B cell (primary cell): ENCODE measurements around the gene PYGL. TPM values are rescaled to one million over a fixed set of nuclear protein-coding genes. Genes with fewer than 3 reads are reported as not detected.

ENCODE experiments used
- ATAC-seq: fragments of 200-7000 bp; cut with Tn5 transposase; one replicate; pipeline ENCODE4 v1.10.0; 2021; ENCODE audit warnings: low read depth, mild to moderate bottlenecking, moderate number of reproducible peaks, moderate library complexity
- CTCF ChIA-PET: fragments of 350-600 bp; sonication (Branson Sonifier 250); formaldehyde crosslinking; loops from one replicate; lab custom pipeline; 2021; ENCODE audit warnings: antibody characterized with exemption, inconsistent platforms; lab: Charles Lee
- POLR2A ChIA-PET: fragments of 350-600 bp; sonication (Branson Sonifier 250); formaldehyde crosslinking; loops from one replicate; lab custom pipeline; 2021; ENCODE audit warnings: antibody characterized with exemption; lab: Charles Lee
- DNase-seq: peaks from one replicate; pipeline ENCODE4 v3.0.0; 2013
- H2AFZ ChIP-seq: 2 replicates; pipeline ENCODE4 v1.6.1; 2012; ENCODE audit warnings: mild to moderate bottlenecking, low read depth, low read length; ENCODE audit not compliant: insufficient read depth, poor library complexity, severe bottlenecking
- H3K27ac ChIP-seq, 2 donors: 1 replicate in 1 of 2; 2 replicates in 1 of 2; pipeline ENCODE4 v1.5.1; 2012 to 2013; ENCODE audit warnings: low read length in 2 of 2, mild to moderate bottlenecking in 2 of 2, moderate library complexity in 1 of 2
- H3K27me3 ChIP-seq, 4 experiments: fragments of 200-600 bp in 1 of 4; sonication (generic) in 1 of 4; replicated peaks in 1 of 4; 1 replicate in 2 of 4; 2 replicates in 2 of 4; pipeline versions ENCODE4 v1.6.1 to v1.7.0; 2013 to 2016; ENCODE audit warnings: low read length in 3 of 4, mild to moderate bottlenecking in 2 of 4, mixed read lengths in 1 of 4, moderate library complexity in 1 of 4; ENCODE audit not compliant: insufficient read depth in 4 of 4, control insufficient read depth in 3 of 4; ENCODE audit errors: control extremely low read depth in 1 of 4
- H3K36me3 ChIP-seq, 2 experiments: replicated peaks in 1 of 2; 1 replicate in 1 of 2; 2 replicates in 1 of 2; pipeline versions ENCODE4 v1.6.1 to v1.7.1; 2013; ENCODE audit warnings: low read length in 1 of 2; ENCODE audit not compliant: insufficient read depth in 2 of 2, control insufficient read depth in 1 of 2; ENCODE audit errors: control extremely low read depth in 1 of 2, extremely low read depth in 1 of 2
- H3K4me1 ChIP-seq, 2 donors: fragments of 200-600 bp in 1 of 2; sonication (generic) in 1 of 2; 1 replicate in 1 of 2; 2 replicates in 1 of 2; pipeline versions ENCODE4 v1.5.1 to v1.6.1; 2013 to 2017; ENCODE audit warnings: low read length in 2 of 2; ENCODE audit not compliant: control insufficient read depth in 2 of 2, insufficient read depth in 2 of 2
- H3K4me2 ChIP-seq: replicated peaks from 2 replicates; pipeline ENCODE3; 2012; ENCODE audit warnings: mild to moderate bottlenecking, low read depth, low read length; ENCODE audit not compliant: poor library complexity, severe bottlenecking
- H3K4me3 ChIP-seq, 5 experiments: fragments of 200-600 bp in 1 of 5; sonication (generic) in 1 of 5; 1 replicate in 3 of 5; 2 replicates in 2 of 5; pipeline versions ENCODE4 v1.5.1 to v1.7.0; 2011 to 2016; ENCODE audit warnings: low read length in 4 of 5, mild to moderate bottlenecking in 4 of 5, low read depth in 2 of 5, control low read depth in 1 of 5, moderate library complexity in 1 of 5; ENCODE audit not compliant: insufficient read depth in 1 of 5; ENCODE audit errors: control extremely low read depth in 1 of 5, extremely low read depth in 1 of 5
- H3K79me2 ChIP-seq: fragments of 200-600 bp; sonication (generic); one replicate; pipeline ENCODE4 v1.6.0; 2016; ENCODE audit warnings: low read length; ENCODE audit not compliant: control insufficient read depth, insufficient read depth
- H3K9ac ChIP-seq: fragments of 200-600 bp; sonication (generic); 2 replicates; pipeline ENCODE4 v1.6.1; 2017; ENCODE audit warnings: mild to moderate bottlenecking, low read length, moderate library complexity
- H3K9me3 ChIP-seq, 3 donors: one replicate each; pipeline versions ENCODE4 v1.6.1 to v1.7.1; 2013; ENCODE audit warnings: low read length in 2 of 3; ENCODE audit not compliant: control insufficient read depth in 2 of 3, insufficient read depth in 1 of 3; ENCODE audit errors: control extremely low read depth in 1 of 3
- H4K20me1 ChIP-seq: 2 replicates; pipeline ENCODE4 v1.6.0; 2012; ENCODE audit warnings: mild to moderate bottlenecking, low read length; ENCODE audit not compliant: insufficient read depth, control insufficient read depth, poor library complexity, severe bottlenecking
- H3K27ac Mint-ChIP-seq: one replicate; pipeline ENCODE4 v1.8.0; 2021; ENCODE audit warnings: mixed read lengths
- H3K27me3 Mint-ChIP-seq: one replicate; pipeline ENCODE4 v1.8.0; 2021; ENCODE audit warnings: mixed read lengths
- H3K4me1 Mint-ChIP-seq: one replicate; pipeline ENCODE4 v1.8.0; 2021; ENCODE audit warnings: mixed read lengths
- H3K4me3 Mint-ChIP-seq: one replicate; pipeline ENCODE4 v1.8.0; 2021; ENCODE audit warnings: mixed read lengths
- H3K9me3 Mint-ChIP-seq: one replicate; pipeline ENCODE4 v1.8.0; 2022; ENCODE audit warnings: mixed read lengths; ENCODE audit not compliant: insufficient read depth
- CTCF ChIP-seq: fragments of 200-600 bp; IDR thresholded peaks from one replicate; pipeline ENCODE4 v1.8.0; 2022; ENCODE audit warnings: antibody characterized with exemption, mild to moderate bottlenecking
- EZH2 ChIP-seq: IDR thresholded peaks from 2 replicates; pipeline ENCODE4 v1.6.1; 2012; ENCODE audit warnings: borderline replicate concordance, low read depth, mild to moderate bottlenecking, moderate library complexity, low read length; ENCODE audit not compliant: insufficient read depth, poor library complexity, severe bottlenecking
- WGBS: methylation state at CpG from one replicate; pipeline ENCODE4 v1.1.5; 2013; ENCODE audit warnings: missing lambda C conversion rate; ENCODE audit not compliant: insufficient coverage; 5-methylcytosine and 5-hydroxymethylcytosine counted together
- intact Hi-C: fragments of 100-400 bp; cut with micrococcal nuclease; formaldehyde crosslinking; loops from one replicate; pipeline ENCODE4 v1.10.0; 2022
- polyA plus RNA-seq: library from polyadenylated mRNA; depleted of rRNA; stranded (reverse); fragments of >200 nt; gene quantifications from 2 replicates; pipeline ENCODE4 v1.2.3, GENCODE V29; 2012
- total RNA-seq, 2 donors: library from RNA; stranded (reverse); fragments of 120-200 nt in 1 of 2; gene quantifications; 1 replicate in 1 of 2; 2 replicates in 1 of 2; pipeline versions ENCODE4 v1.2.3 to v1.2.4, GENCODE V29; 2013 to 2022

Gene PYGL
- total and polyA plus RNA-seq, 2 donors (not counting 1 experiment from before 2014, with no cell fraction given): 0.60 to 0.64 TPM

GRCh38 chr14:50936882-50937281 is 7.4 kb downstream of the PYGL start:
- CTCF ChIA-PET: no interaction called here
- intact Hi-C loops: no loop called here
- no peak overlapping the region for H2AFZ ChIP-seq
- no peaks in the 10 kb centered on the region for H4K20me1 ChIP-seq
- Mint-ChIP-seq H3K4me3 (no peak overlapping the region), H3K9me3 (no peaks in the 10 kb centered on the region), H3K27me3 (peaks cover 49% of the 10 kb centered on the region), H3K27ac (no peak overlapping the region), H3K4me1 (no peaks in the 10 kb centered on the region)
- peaks cover 0 to 10% (median 8%) of the 10 kb centered on the region in 4 experiments for H3K27me3 ChIP-seq
- WGBS: no CpG with 5 or more reads among the region's 2 CpGs
- no peak overlapping the region for H3K27ac ChIP-seq
- no peak overlapping the region for H3K4me2 ChIP-seq
- H3K9me3 ChIP-seq: no peaks in the 10 kb centered on the region
- TF ChIP-seq CTCF (no peak), EZH2 (no peak)
- POLR2A ChIA-PET: no interaction called here
- ATAC-seq (no peak), DNase-seq (no peak)
- no peaks in the 10 kb centered on the region for H3K4me1 ChIP-seq
- no peak overlapping the region for H3K4me3 ChIP-seq
- H3K79me2 ChIP-seq: no peaks in the 10 kb centered on the region
- no peaks in the 10 kb centered on the region for H3K36me3 ChIP-seq
- H3K9ac ChIP-seq: no peak overlapping the region

GRCh38 chr14:50936016-50936340 is 8.3 kb downstream of the PYGL start:
- Histone ChIP-seq H3K4me1 (no peaks in the 10 kb centered on the region), H3K9ac (no peak overlapping the region), H3K79me2 (no peaks in the 10 kb centered on the region), H4K20me1 (no peaks in the 10 kb centered on the region), H3K4me3 (no peak overlapping the region), H3K4me2 (no peak overlapping the region), H3K27me3 (peaks cover 0 to 4% (median 2%) of the 10 kb centered on the region in 4 experiments), H3K36me3 (no peaks in the 10 kb centered on the region), H2AFZ (no peak overlapping the region), H3K9me3 (no peaks in the 10 kb centered on the region), H3K27ac (no peak overlapping the region)
- 88% methylated on average over 1 of the region's 2 CpGs for WGBS
- no peak for ATAC-seq
- Mint-ChIP-seq H3K27me3 (peaks cover 45% of the 10 kb centered on the region), H3K4me3 (no peak overlapping the region), H3K4me1 (no peaks in the 10 kb centered on the region), H3K9me3 (no peaks in the 10 kb centered on the region), H3K27ac (no peak overlapping the region)
- TF ChIP-seq CTCF (no peak), EZH2 (no peak)
- ChIA-PET CTCF (no interaction called here), POLR2A (interaction anchor here (0.7 kb wide), 1 partner anchor 25 kb away, joined by 6 read pairs; no protein-coding TSS in a partner anchor)
- DNase-seq: no peak
- intact Hi-C loops: no loop called here
